Ascending aorta (tissue), 2 donors: ENCODE data around the gene BCAT1. TPM values are rescaled to one million over a fixed set of nuclear protein-coding genes. Genes with fewer than 3 reads are reported as not detected.
"Not testable (repeated sequence)": the region's sequence is repeated elsewhere in the genome, so short reads cannot be mapped to it uniquely, and the experiment has no call there.

Experiments used
- DNase-seq, 2 donors: peaks; one replicate each; pipeline ENCODE4 v3.0.0-alpha.2; 2019; ENCODE audit warnings: low spot score in 2 of 2
- H3K27ac ChIP-seq, 2 donors: fragments of 200-600 bp; sonication (generic); one replicate each; pipeline ENCODE4 v1.5.1; 2016 to 2017; ENCODE audit warnings: mild to moderate bottlenecking in 1 of 2
- H3K27me3 ChIP-seq: fragments of 200-600 bp; sonication (generic); one replicate; pipeline ENCODE4 v1.5.1; 2017
- H3K36me3 ChIP-seq, 2 donors: fragments of 200-600 bp; sonication (generic); one replicate each; pipeline ENCODE4 v1.5.1; 2016
- H3K4me1 ChIP-seq, 2 donors: fragments of 200-600 bp; sonication (generic); one replicate each; pipeline ENCODE4 v1.5.1; 2016 to 2017; ENCODE audit warnings: mild to moderate bottlenecking in 1 of 2
- H3K4me3 ChIP-seq, 2 donors: fragments of 200-600 bp; sonication (generic); one replicate each; pipeline ENCODE4 v1.5.1; 2016 to 2017; ENCODE audit warnings: mild to moderate bottlenecking in 1 of 2
- H3K9me3 ChIP-seq, 2 donors: fragments of 200-600 bp; sonication (generic); one replicate each; pipeline ENCODE4 v1.5.1; 2016
- intact Hi-C: fragments of 100-400 bp; cut with DNase I; formaldehyde crosslinking; loops from one replicate; pipeline ENCODE4 v1.15.1; 2023
- total RNA-seq: library from RNA; depleted of rRNA; stranded (reverse); fragments of >200 nt; gene quantifications from one replicate; pipeline ENCODE4 v1.1.0, GENCODE V29; 2016
- TF ChIP-seq, protein P1 (sequence below), 3 experiments: fragments of 200-600 bp in 2 of 3; fragments of 450-650 bp in 1 of 3; sonication (generic) in 2 of 3; IDR thresholded peaks; one replicate each; pipeline ENCODE4 v1.5.1; 2016 to 2019; ENCODE audit warnings: antibody characterized with exemption in 3 of 3, mild to moderate bottlenecking in 1 of 3, moderate library complexity in 1 of 3

Gene BCAT1
- total RNA-seq, 1 donor from 2014 or later = 16.5 TPM

DNA sequence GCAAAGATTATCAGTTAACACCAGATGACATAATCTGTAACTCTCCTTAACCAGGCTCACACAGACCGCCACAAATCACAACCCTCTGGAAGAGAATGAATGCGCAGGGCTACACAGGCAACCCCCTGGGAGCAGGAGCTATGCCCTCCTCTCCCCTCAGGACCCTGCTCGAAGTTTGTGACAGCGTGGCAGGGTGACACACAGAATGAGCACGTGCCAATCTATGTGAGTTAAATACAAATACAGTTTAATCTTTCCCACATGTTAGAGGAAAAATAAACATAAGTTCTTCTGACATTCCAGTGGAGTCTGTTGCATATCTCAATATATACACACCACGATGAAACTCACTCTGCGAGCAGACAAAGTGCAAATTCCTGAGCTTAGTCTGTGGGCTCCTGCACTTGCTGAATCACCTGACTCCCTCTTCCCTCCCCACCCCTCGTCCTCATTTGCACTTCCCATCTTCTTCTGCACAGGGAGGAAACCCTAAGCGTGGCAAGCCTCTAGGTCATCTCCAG lies 37.6 kb downstream of the BCAT1 start:
- Histone ChIP-seq H3K4me1 (no peaks in the 10 kb centered on the region), H3K4me3 (no peak overlapping the region), H3K27me3 (no peaks in the 10 kb centered on the region), H3K9me3 (no peaks in the 10 kb centered on the region), H3K36me3 (no peaks in the 10 kb centered on the region), H3K27ac (no peak overlapping the region)
- TF ChIP-seq, protein P1, sequence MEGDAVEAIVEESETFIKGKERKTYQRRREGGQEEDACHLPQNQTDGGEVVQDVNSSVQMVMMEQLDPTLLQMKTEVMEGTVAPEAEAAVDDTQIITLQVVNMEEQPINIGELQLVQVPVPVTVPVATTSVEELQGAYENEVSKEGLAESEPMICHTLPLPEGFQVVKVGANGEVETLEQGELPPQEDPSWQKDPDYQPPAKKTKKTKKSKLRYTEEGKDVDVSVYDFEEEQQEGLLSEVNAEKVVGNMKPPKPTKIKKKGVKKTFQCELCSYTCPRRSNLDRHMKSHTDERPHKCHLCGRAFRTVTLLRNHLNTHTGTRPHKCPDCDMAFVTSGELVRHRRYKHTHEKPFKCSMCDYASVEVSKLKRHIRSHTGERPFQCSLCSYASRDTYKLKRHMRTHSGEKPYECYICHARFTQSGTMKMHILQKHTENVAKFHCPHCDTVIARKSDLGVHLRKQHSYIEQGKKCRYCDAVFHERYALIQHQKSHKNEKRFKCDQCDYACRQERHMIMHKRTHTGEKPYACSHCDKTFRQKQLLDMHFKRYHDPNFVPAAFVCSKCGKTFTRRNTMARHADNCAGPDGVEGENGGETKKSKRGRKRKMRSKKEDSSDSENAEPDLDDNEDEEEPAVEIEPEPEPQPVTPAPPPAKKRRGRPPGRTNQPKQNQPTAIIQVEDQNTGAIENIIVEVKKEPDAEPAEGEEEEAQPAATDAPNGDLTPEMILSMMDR (IDR thresholded peaks at IDR 0.05) = no peak
- DNase-seq = no peak
- intact Hi-C loops = no loop called here

DNA sequence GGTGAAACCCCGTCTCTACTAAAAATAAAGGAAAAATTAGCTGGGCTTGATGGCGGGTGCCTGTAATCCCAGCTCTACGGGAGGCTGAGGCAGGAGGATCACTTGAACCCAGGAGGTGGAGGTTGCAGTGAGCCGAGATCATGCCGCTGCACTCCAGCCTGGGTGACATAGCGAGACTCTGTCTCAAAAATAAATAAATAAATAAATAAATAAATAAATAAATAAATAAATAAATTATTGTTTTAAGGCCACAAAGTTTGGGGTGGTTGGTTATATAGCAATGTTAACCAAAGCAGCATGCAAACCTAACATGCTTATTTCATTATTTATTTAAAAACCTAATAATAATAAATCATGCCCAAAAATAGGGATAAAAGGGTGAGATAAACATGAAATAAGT lies 38.7 kb downstream of the BCAT1 start:
- H3K9me3 ChIP-seq, H3K4me1 ChIP-seq, intact Hi-C loops, H3K27me3 ChIP-seq, H3K36me3 ChIP-seq, DNase-seq, H3K4me3 ChIP-seq, H3K27ac ChIP-seq: not testable (repeated sequence)

DNA sequence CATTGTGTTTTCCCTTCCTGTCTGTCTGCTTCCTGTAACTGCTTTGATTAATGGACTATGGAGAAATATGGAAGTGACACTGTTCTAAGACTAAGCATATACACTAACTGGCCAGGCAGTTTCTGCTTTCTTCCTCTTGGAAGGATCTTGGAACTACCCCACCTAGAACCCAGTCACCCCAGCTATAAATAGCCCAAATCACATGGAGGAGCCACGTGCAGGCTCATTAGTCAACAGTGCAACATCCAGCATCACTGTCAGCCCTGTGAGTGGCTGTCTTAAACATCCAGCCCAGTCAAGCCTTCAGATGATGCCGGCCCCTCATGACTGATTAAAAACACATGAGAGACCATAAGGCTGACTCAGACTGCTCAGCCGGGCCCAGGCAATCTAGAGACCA lies 39.2 kb downstream of the BCAT1 start:
- H3K27me3 ChIP-seq = no peaks in the 10 kb centered on the region
- intact Hi-C loops = no loop called here
- no peak overlapping the region for H3K4me3 ChIP-seq
- TF ChIP-seq, protein P1 (IDR thresholded peaks at IDR 0.05) = peak in 1 of 3 experiments; percentile 3
- no peaks in the 10 kb centered on the region for H3K4me1 ChIP-seq
- peak; percentile 69 to 78 for DNase-seq
- H3K36me3 ChIP-seq = no peaks in the 10 kb centered on the region
- H3K9me3 ChIP-seq = no peaks in the 10 kb centered on the region
- no peak overlapping the region for H3K27ac ChIP-seq

DNA sequence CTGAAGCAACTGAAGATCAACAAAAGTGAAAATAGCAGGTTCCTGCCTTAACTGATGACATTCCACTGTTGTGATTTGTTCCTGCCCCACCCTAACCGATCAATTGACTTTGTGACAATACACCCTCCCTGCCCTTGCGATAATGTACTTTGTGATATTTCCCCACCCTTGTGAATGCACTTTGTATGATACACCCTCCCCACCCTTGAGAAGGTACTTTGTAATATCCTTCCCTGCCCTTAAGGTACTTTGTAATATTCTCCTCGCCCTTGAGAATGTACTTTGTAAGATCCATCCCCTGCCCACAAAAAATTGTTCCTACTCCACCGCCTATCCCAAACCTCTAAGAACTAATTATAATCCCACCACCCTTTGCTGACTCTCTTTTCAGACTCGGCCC lies 41.4 kb downstream of the BCAT1 start:
- no peak overlapping the region for H3K4me3 ChIP-seq
- no peaks in the 10 kb centered on the region for H3K27me3 ChIP-seq
- peaks cover 0 to 3% of the 10 kb centered on the region in 2 donors for H3K4me1 ChIP-seq
- DNase-seq = no peak
- intact Hi-C loops = no loop called here
- TF ChIP-seq, protein P1 (IDR thresholded peaks at IDR 0.05) = no peak
- H3K9me3 ChIP-seq = no peaks in the 10 kb centered on the region
- no peak overlapping the region for H3K27ac ChIP-seq
- no peaks in the 10 kb centered on the region for H3K36me3 ChIP-seq

DNA sequence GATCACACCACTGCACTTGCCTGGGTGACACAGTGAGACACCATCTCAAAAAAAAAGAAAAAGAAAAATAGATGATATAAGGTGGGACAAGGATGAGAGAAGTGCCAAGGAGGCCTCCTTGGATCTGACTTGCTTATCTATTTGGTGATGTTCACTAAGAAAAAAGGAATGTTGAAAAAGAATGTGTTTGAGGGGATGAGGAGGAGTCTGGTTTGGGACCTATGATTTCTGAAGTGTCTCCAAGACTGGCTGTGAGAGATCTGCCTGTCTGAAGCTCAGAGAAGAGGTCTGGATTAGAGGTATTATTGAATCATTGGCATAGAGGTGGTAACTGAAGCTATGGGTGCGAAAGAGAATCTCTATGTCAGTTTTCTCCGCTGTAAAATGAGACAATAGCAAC lies 42.8 kb downstream of the BCAT1 start:
- intact Hi-C loops = no loop called here
- peaks cover 3 to 4% of the 10 kb centered on the region in 2 donors for H3K4me1 ChIP-seq
- H3K27ac ChIP-seq = no peak overlapping the region
- no peaks in the 10 kb centered on the region for H3K9me3 ChIP-seq
- no peak for DNase-seq
- H3K36me3 ChIP-seq = no peaks in the 10 kb centered on the region
- no peaks in the 10 kb centered on the region for H3K27me3 ChIP-seq
- H3K4me3 ChIP-seq = no peak overlapping the region
- TF ChIP-seq, protein P1 (IDR thresholded peaks at IDR 0.05) = no peak

DNA sequence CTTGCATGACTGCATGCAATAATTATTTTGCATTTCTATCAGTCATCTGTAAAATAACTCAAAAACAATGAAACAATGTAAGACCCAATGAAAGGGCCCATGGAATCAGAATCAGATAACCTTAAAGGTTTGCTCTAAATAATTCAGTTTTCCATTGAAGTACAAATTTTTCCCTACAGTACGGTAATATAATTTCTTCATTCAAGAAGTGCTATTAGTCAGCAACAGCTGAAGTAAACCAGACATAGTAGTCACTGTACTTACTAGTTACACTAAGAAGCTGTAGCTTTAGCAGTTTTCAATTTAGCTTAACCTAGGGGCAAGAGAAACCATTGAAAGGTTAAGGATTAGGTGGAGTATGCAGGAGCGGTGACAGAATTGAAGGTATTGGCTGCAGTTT lies 43.5 kb downstream of the BCAT1 start:
- TF ChIP-seq, protein P1 (IDR thresholded peaks at IDR 0.05) = no peak
- H3K4me3 ChIP-seq = no peak overlapping the region
- H3K9me3 ChIP-seq = no peaks in the 10 kb centered on the region
- H3K36me3 ChIP-seq = no peaks in the 10 kb centered on the region
- no peaks in the 10 kb centered on the region for H3K27me3 ChIP-seq
- DNase-seq = no peak
- intact Hi-C loops = no loop called here
- H3K27ac ChIP-seq = no peak overlapping the region
- H3K4me1 ChIP-seq = peaks cover 3 to 4% of the 10 kb centered on the region in 2 donors
